B cell (primary cell): ENCODE measurements around the gene STAC.

Experiments
- CTCF ChIP-seq: fragments of 200-600 bp; IDR thresholded peaks from one replicate; pipeline ENCODE4 v1.8.0; 2022; ENCODE audit warnings: antibody characterized with exemption, mild to moderate bottlenecking
- EZH2 ChIP-seq: IDR thresholded peaks from 2 replicates; pipeline ENCODE4 v1.6.1; 2012; ENCODE audit warnings: borderline replicate concordance, low read depth, mild to moderate bottlenecking, moderate library complexity, low read length; ENCODE audit not compliant: insufficient read depth, poor library complexity, severe bottlenecking

- TF ChIP-seq CTCF, result no peak
- TF ChIP-seq EZH2, result no peak
These were observed 200.4 kb downstream of the STAC start for GRCh38 chr3:36580716-36581115.
